Measurements from ENCODE around the gene TRAF5. TPM values are rescaled to one million over a fixed set of nuclear protein-coding genes. Genes with fewer than 3 reads are reported as not detected.

Gene TRAF5
- total and polyA plus RNA-seq, 2 of the 4 experiments (the other 2 are of a cell fraction): 10.0 to 14.7 TPM

- intact Hi-C loops (cut with micrococcal nuclease): loop anchor here (1.0 to 5.0 kb wide), 5 partner anchors 153 to 875 kb away; partner anchors contain the start of gene SLC30A1
- H2AFZ ChIP-seq (replicated peaks; ENCODE audit: low read length, poor library complexity): no peak overlapping the region
Observed at GRCh38 chr1:211323156-211324063, 3.2 kb upstream of the TRAF5 start.

More at GRCh38 chr1:211323156-211324063, 3.2 kb upstream of the TRAF5 start:
- Histone ChIP-seq H4K91ac (ENCODE audit: insufficient read depth, low read depth, low read length) (no peak overlapping the region), H4K8ac (ENCODE audit: low read depth in 2 of 2, low read length in 2 of 2) (no peak overlapping the region), H3K79me1 (ENCODE audit: low read depth in 1 of 2, low read length in 2 of 2) (peaks cover 14 to 19% of the 10 kb centered on the region in 2 experiments), H3K36me3 (ENCODE audit: control insufficient read depth, insufficient read depth, low read length) (no peaks in the 10 kb centered on the region), H3K4me2 (ENCODE audit: low read depth, low read length) (no peak overlapping the region), H2BK20ac (ENCODE audit: low read depth, low read length) (no peak overlapping the region), H3K4me1 (ENCODE audit: control insufficient read depth, insufficient read depth, low read length) (peaks cover 5% of the 10 kb centered on the region), H3K9ac (ENCODE audit: low read depth, low read length) (no peak overlapping the region), H3K9me1 (ENCODE audit: insufficient read depth, low read length) (peaks cover 6% of the 10 kb centered on the region), H3K9me3 (ENCODE audit: control insufficient read depth, insufficient read depth, low read length) (no peaks in the 10 kb centered on the region), H3K14ac (replicated peaks; ENCODE audit: low read depth, low read length) (no peak overlapping the region), H3K4me3 (ENCODE audit: insufficient read depth, low read depth, low read length) (no peak overlapping the region), H2BK120ac (ENCODE audit: low read depth, low read length) (no peak overlapping the region), H2AK5ac (ENCODE audit: low read depth, low read length) (no peak overlapping the region), H3K23ac (ENCODE audit: low read depth, low read length) (no peak overlapping the region), H2BK5ac (ENCODE audit: low read depth, low read length, poor library complexity, severe bottlenecking) (no peak overlapping the region), H3K27me3 (ENCODE audit: control insufficient read depth, insufficient read depth, low read length) (no peaks in the 10 kb centered on the region), H2BK15ac (ENCODE audit: low read depth, low read length) (no peak overlapping the region), H4K20me1 (ENCODE audit: insufficient read depth, low read length) (peaks cover 3% of the 10 kb centered on the region), H3K4ac (ENCODE audit: low read depth, low read length) (no peak overlapping the region), H3K27ac (ENCODE audit: insufficient read depth, low read length) (no peak overlapping the region), H3K18ac (ENCODE audit: low read depth, low read length) (no peak overlapping the region), H4K5ac (ENCODE audit: low read depth, low read length) (no peak overlapping the region), H2AK9ac (replicated peaks; ENCODE audit: low read depth, low read length, poor library complexity) (no peak overlapping the region), H3K56ac (ENCODE audit: extremely low read depth, insufficient read depth, low read length) (no peak overlapping the region)
- DNase-seq (peak; percentile 65), ATAC-seq (ENCODE audit: low read depth) (peak; percentile 59)
- in situ Hi-C loops (cut with MboI; ENCODE audit: low sequenced_read_pairs) (loop anchor here (5.0 to 10.0 kb wide), 2 partner anchors 151 to 324 kb away; no protein-coding TSS in a partner anchor), dilution Hi-C loops (cut with HindIII; ENCODE audit: low sequenced_read_pairs, unreplicated experiment) (no loop called here)
- POLR2A ChIA-PET (ENCODE audit: unreplicated experiment): no interaction called here
- peak; percentile 86 for TF ChIP-seq CTCF (conservative IDR thresholded peaks at IDR 0.05; ENCODE audit: low read depth, low read length)
- no peak for TF ChIP-seq ELK1 (IDR thresholded peaks at IDR 0.05; ENCODE audit: borderline replicate concordance, low read depth, low read length)
- no peak for TF ChIP-seq RCOR1 (IDR thresholded peaks at IDR 0.05; ENCODE audit: insufficient replicate concordance, low read length)
- peak; percentile 88 for TF ChIP-seq RAD21 (IDR thresholded peaks at IDR 0.05; ENCODE audit: low read length)
- TF ChIP-seq CEBPB (IDR thresholded peaks at IDR 0.05; ENCODE audit: low read depth, low read length): no peak
- peak; percentile 84 for TF ChIP-seq SMC3 (IDR thresholded peaks at IDR 0.05; ENCODE audit: low read depth, low read length)
- TF ChIP-seq MAZ (IDR thresholded peaks at IDR 0.05; ENCODE audit: borderline replicate concordance, low read depth, low read length): no peak
- no peak for TF ChIP-seq MXI1 (IDR thresholded peaks at IDR 0.05; ENCODE audit: borderline replicate concordance, low read depth, low read length)
- TF ChIP-seq MAFK (IDR thresholded peaks at IDR 0.05; ENCODE audit: low read depth, low read length): no peak
- no peak for TF ChIP-seq POLR2A (IDR thresholded peaks at IDR 0.05; ENCODE audit: low read depth, low read length)
- no peak for TF ChIP-seq NFE2L2 (IDR thresholded peaks at IDR 0.05; ENCODE audit: low read depth, low read length)
- no peak for TF ChIP-seq CHD1 (IDR thresholded peaks at IDR 0.05; ENCODE audit: low read depth, low read length)
- TF ChIP-seq FOS (IDR thresholded peaks at IDR 0.05; ENCODE audit: low read depth, low read length): no peak
- CTCF ChIA-PET: interaction anchor here (0.5 to 1.6 kb wide), 16 partner anchors 11 to 1469 kb away, joined by 3 to 9 read pairs (median 4); no protein-coding TSS in a partner anchor
- no CpG with 5 or more reads among the region's 9 CpGs for WGBS, 2 experiments (ENCODE audit: extremely low coverage in 2 of 2, insufficient read length in 1 of 2)
- no TSS peak for BruUV-seq (replicated peaks)
